ENCODE results near the gene STAU1.
"Not testable (repeated sequence)": the region's sequence is repeated elsewhere in the genome, so short reads cannot be mapped to it uniquely, and the experiment has no call there.

STAU1 gene

DNA sequence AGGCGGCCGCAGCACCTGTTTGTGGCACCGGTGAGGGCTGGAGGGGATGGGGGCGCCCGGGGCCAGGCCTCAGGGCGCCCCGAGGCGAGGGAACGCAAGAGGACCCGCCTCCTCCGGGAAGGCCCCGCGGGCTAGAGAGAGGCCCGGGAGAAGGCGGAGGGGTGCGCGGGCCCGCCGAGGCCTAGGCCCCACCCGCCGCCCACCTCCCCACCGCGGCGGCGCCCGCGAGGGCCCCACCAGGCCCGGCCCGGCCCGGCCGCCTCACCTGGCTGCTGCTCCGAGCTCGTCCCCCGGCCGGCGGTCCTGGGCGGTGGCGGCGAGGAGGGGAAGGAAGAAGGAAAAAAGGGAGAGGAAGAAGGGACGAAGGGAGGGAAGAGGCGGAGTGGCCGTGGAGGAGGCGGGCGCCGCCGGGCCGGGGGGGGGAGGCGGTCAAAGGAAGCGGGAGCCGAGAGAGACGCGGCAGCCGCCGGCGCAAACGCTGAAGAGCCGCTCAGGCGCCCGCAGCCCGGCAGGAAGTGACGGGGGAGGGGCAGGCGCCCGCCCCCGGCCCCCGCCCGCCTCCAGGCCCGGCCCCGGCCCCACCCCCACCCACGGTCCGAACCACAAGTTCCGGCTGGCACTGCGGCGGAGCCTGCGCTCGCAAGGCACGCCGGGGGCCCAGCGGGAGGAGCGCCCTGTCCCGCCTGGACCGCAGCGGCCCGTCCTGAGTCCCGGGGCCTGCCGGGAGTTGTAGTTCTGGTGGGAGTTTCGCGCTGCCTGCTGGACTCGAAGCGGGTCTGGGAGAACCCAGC, at the start of gene STAU1:
Gene STAU1 (minus strand): TSS at position 484 of the 791 bp plus-strand sequence. CDS start 22,133 bp downstream, outside the sequence.
- DNase-seq, result peak; percentile 96

DNA sequence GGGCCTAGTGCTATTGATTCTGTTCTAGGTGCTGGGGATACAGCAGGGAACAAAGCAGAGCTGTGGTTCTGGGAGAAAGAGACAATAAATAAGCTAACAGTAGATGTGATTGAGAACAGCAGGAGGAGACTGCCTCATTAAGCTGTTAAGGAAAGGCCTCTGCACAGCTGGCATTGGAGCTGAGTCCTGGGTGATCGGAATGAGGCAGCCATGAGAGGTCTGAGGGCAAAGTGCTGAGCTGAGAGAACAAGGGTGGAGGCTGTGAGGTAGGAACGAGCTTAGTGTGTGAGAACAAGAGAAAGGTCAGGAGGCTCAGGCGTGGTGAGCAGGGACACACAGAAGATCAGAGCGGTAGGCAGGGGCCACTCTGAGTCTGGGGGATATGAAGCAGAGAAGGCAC, 49.4 kb upstream of the STAU1 start:
- no peak for DNase-seq

DNA sequence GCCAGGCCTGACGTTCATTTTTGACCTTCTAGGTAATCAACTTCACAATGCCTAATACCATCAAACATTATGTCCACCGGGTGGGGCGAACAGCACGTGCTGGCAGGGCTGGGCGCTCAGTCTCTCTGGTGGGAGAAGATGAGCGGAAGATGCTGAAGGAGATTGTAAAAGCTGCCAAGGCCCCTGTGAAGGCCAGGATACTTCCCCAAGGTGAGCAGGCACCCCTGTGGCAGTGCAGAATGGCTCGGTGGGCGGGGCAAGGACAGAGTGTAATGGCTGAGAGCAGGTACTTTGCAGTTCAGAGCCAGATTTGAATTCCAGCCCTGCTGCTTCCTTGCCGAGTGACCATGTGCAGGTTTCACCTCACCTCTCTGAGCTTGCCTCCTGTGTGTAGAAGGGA, 48.2 kb upstream of the STAU1 start:
- DNase-seq, result no peak

DNA sequence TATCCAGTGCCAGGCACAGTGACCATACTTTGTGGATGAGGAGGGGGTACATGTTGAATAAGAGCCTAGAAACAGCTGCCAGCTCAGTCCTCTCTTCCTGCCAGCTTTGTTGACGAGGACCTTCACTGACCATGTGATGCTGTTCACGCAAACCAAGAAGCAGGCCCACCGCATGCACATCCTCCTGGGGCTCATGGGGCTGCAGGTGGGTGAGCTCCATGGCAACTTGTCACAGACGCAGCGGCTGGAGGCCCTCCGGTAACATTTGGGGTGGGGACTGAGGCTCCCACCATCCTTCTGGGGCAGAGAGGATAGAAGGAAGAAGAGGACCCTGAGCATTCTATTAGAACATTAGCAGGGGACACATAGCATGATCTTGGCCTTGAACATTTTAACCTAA, 46.7 kb upstream of the STAU1 start:
- no peak for DNase-seq

GRCh38 chr20:49233226-49233625, 45.1 kb upstream of the STAU1 start:
- DNase-seq, result no peak

- no peak for DNase-seq
Observed at GRCh38 chr20:49231471-49231870, 43.3 kb upstream of the STAU1 start.

GRCh38 chr20:49230561-49231133, 42.5 kb upstream of the STAU1 start:
- no peak for DNase-seq

DNA sequence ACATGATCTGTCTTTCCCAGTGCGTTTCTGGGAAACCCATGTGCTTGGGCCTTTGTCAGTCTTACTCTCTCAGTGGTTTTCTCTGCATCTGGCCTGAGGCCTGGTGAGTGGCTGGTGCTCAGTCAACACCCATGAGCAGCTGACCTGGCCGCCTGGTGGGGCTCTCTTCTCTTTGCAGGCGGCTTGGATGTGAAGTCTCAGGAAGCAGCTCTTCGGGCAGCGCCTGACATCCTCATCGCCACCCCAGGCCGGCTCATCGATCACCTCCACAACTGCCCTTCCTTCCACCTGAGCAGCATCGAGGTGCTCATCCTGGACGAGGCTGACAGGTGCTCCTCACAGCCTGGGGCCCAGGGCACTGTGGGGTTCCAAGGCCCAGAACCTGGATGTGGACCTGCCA, 41.9 kb upstream of the STAU1 start:
- DNase-seq, result no peak

DNA sequence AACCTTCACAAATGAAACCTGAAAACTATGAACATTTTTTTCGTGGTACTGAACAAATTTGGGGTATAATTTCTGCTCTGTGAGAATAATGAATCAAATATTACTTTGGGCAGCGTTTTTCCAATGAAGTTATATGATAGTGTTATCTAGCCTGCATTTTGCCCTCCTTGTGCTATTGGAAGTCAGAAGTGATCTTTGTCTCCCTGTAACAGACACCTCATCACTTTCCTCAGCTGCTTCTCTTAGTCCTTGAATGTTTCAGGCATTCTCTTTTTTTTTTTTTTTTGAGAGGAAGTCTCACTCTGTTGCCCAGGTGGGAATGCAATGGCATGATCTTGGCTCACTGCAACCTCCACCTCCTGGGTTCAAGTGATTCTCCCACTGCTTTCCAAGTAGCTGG, 41.2 kb upstream of the STAU1 start:
- DNase-seq, result no peak

- no peak for DNase-seq
Observed at GRCh38 chr20:49228676-49229075, 40.5 kb upstream of the STAU1 start.

DNA sequence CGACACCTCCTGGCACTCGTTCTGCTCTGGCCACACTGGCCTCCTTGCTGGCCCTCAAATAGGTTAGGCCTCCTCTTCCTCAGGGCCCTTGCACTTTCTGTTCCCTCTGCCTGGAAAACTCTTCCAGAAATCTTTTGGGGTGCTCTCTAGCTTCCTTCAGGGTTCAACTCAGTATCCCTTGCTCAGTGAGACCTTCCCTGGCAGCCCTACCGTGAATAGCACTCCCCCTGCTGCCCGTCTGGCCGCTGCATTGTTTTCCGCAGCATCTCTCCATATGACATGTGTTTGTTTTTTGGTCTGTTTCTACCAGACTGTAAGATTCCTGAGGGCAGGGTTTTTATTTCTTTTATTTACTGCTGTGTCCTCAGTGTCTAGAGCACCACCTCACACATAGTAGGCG, 37.8 kb upstream of the STAU1 start:
- no peak for DNase-seq

DNA sequence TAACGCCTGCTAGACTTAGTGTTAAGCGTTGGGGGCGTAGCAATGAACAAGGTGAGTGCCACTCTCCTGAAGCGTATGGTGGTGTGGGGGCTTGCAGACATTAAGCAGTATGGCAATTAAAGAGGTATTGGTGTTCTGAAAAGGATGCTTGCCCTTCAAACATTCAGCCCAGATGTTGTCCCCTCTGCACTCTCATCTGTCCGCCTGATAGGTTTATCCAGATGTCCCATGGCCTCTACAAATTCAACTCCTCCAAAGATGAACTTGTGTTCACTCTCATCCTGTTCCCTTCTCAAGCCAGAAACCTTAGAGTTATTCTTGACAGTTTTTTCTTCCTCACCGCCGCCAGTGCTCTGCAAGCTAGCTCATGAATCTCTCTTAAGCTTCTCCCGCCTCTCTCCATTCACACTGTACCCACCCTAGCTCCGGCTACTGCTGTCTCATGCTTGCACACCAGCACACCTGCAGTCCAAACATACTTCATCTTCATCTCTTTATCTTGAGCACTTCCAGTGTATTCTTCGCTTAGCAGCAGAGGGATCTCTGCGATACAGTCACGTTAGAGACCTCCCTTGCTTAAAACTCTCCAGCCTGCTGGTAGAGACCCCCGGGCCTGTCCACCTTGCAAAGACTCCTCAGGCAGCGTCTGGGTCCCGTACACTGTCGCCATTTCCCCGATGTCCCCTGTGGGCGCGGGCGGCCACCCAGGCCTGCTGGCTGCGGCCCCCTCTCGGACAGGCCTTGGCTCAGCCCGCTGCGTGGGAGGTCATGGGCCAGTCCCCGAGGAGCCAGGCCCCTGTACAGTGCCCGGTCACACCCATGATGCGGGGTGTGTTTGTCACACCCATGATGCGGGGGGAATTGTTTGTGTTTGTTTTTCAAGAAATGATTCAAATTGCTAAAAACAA, 32.0 kb upstream of the STAU1 start:
- DNase-seq, result no peak

- peak; percentile 57 for DNase-seq
Observed at GRCh38 chr20:49219091-49219923, 31.2 kb upstream of the STAU1 start, which contains the start of gene DDX27. Gene DDX27, plus strand, starts transcription at chr20:49219416. Its CDS starts 33 bp downstream, at chr20:49219449.

- not testable (repeated sequence) for DNase-seq
Observed at GRCh38 chr20:49218739-49219090, 30.6 kb upstream of the STAU1 start.

- DNase-seq, result peak; percentile 50
Observed at GRCh38 chr20:49216991-49217578, 29.0 kb upstream of the STAU1 start.

DNA sequence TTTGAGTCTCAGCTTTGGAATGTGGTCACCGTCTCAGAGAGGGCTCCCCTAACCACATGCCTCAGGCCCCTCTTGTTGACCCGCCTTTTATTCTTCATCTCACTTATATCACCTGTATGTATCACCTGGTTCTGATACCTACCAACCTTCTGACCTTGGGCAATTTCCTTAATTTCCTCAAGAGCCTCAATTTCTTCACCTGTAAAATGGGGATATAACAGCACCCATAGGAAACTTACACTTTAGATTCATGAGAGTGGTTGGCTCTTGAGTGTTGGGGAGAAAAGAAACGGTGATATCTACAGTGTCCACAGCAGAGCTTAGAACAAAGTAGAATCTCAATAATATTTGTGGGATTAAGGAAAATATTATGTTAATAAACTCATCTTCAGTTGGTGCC, 27.1 kb upstream of the STAU1 start:
- no peak for DNase-seq

- no peak for DNase-seq
Observed at GRCh38 chr20:49214571-49214970, 26.4 kb upstream of the STAU1 start.

DNA sequence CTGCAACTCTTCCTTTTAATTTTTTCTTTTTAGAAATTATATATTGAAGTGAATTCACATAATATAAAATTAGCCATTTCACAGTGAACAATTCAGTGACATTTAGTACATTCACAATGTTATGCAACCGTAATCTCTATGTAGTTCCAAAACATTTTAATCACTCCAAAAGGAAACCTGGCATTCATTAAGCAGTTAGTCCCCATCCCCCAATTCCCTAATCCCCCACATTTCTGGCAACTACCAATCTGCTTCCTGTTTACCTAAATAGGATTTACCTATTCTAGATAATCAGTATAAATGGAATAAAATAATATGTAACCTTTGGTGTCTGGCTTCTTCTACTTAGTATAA, 22.6 kb upstream of the STAU1 start:
- no peak for DNase-seq

- no peak for DNase-seq
Observed at GRCh38 chr20:49210101-49210756, 22.1 kb upstream of the STAU1 start.

DNA sequence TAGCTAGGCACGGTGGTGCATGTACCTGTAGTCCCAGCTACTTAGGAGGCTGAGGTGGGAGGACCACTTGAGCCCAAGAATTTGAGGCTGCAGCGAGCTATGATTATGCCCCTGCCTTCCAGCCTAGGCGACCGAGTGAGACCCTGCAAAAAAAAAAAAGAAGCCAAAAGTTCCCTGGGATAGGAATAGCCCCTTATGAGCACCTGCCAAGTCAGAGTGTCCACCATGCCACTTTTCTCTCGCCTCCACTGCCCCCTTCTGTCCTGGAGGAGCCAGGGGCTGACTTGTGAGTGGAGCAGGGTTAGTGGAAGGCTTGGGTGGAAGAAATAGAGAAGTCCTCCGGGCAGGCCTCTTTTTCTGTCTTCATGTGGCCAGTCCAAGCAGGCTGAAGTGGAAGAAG, 18.9 kb upstream of the STAU1 start:
- no peak for DNase-seq

GRCh38 chr20:49203746-49204145, 15.6 kb upstream of the STAU1 start:
- DNase-seq, result no peak

- no peak for DNase-seq
Observed at GRCh38 chr20:49203011-49203410, 14.9 kb upstream of the STAU1 start.
